T-cell (primary cell): Measurements from ENCODE around the gene OGFOD1. TPM values are rescaled to one million over a fixed set of nuclear protein-coding genes. Genes with fewer than 3 reads are reported as not detected.

ENCODE experiments used
- ATAC-seq, 4 experiments: fragments of 200-7000 bp in 3 of 4; fragments of 150-1000 bp in 1 of 4; cut with Tn5 transposase; replicated peaks in 1 of 4; 1 replicate in 3 of 4; 2 replicates in 1 of 4; pipeline ENCODE4 v1.10.0; 2021; ENCODE audit warnings: moderate library complexity in 3 of 4, mild to moderate bottlenecking in 2 of 4, moderate number of reproducible peaks in 1 of 4
- CTCF ChIA-PET, 2 donors: fragments of 300-600 bp; sonication (Branson Sonifier 250); formaldehyde crosslinking; loops; one replicate each; lab custom pipeline; 2022; ENCODE audit warnings: antibody characterized with exemption in 2 of 2; lab: Charles Lee
- POLR2A ChIA-PET, 2 donors: fragments of 300-600 bp; sonication (Branson Sonifier 250); formaldehyde crosslinking; loops; one replicate each; lab custom pipeline; 2022; ENCODE audit warnings: antibody characterized with exemption in 2 of 2; lab: Charles Lee
- DNase-seq, 35 experiments: peaks; one replicate each; pipeline versions ENCODE4 v3.0.0 to v3.0.0-alpha.2; 2013 to 2023
- H3K27ac ChIP-seq: one replicate; pipeline ENCODE4 v1.5.1; 2013; ENCODE audit warnings: low read length
- H3K27me3 ChIP-seq, 2 experiments: replicated peaks in 1 of 2; 1 replicate in 1 of 2; 2 replicates in 1 of 2; pipeline versions ENCODE4 v1.6.1 to v1.7.0; 2013; ENCODE audit warnings: low read length in 1 of 2, mixed read lengths in 1 of 2; ENCODE audit not compliant: control insufficient read depth in 2 of 2, insufficient read depth in 2 of 2; ENCODE audit errors: extremely low read depth in 1 of 2
- H3K36me3 ChIP-seq, 2 donors: 1 replicate in 1 of 2; 2 replicates in 1 of 2; pipeline versions ENCODE4 v1.6.1 to v1.7.0; 2013; ENCODE audit warnings: low read length in 1 of 2; ENCODE audit not compliant: control insufficient read depth in 2 of 2, insufficient read depth in 1 of 2; ENCODE audit errors: extremely low read depth in 1 of 2
- H3K4me1 ChIP-seq, 2 experiments: 1 replicate in 1 of 2; 2 replicates in 1 of 2; pipeline versions ENCODE4 v1.6.1 to v1.7.0; 2013; ENCODE audit warnings: low read length in 2 of 2, mixed read lengths in 1 of 2; ENCODE audit not compliant: insufficient read depth in 2 of 2, control insufficient read depth in 1 of 2; ENCODE audit errors: extremely low read depth in 1 of 2
- H3K4me3 ChIP-seq, 2 donors: 1 replicate in 1 of 2; 2 replicates in 1 of 2; pipeline versions ENCODE4 v1.5.1 to v1.7.0; 2013; ENCODE audit warnings: mild to moderate bottlenecking in 2 of 2, low read length in 1 of 2, moderate library complexity in 1 of 2; ENCODE audit not compliant: control insufficient read depth in 1 of 2; ENCODE audit errors: extremely low read depth in 1 of 2
- H3K9me3 ChIP-seq: 2 replicates; pipeline ENCODE4 v1.7.0; 2013
- H3K27ac Mint-ChIP-seq, 2 donors: one replicate each; pipeline ENCODE4 v1.8.0; 2020 to 2021; ENCODE audit warnings: mild to moderate bottlenecking in 2 of 2, mixed read lengths in 2 of 2
- H3K27me3 Mint-ChIP-seq, 2 donors: one replicate each; pipeline ENCODE4 v1.8.0; 2021 to 2022; ENCODE audit warnings: mixed read lengths in 2 of 2
- H3K36me3 Mint-ChIP-seq: one replicate; pipeline ENCODE4 v1.8.0; 2021; ENCODE audit warnings: mixed read lengths
- H3K4me1 Mint-ChIP-seq, 3 donors: one replicate each; pipeline ENCODE4 v1.8.0; 2020 to 2022; ENCODE audit warnings: mixed read lengths in 3 of 3, mild to moderate bottlenecking in 1 of 3
- H3K4me3 Mint-ChIP-seq, 3 donors: one replicate each; pipeline ENCODE4 v1.8.0; 2020 to 2022; ENCODE audit warnings: mild to moderate bottlenecking in 3 of 3, mixed read lengths in 3 of 3, moderate library complexity in 3 of 3
- H3K9me3 Mint-ChIP-seq, 3 donors: one replicate each; pipeline ENCODE4 v1.8.0; 2020 to 2022; ENCODE audit warnings: mixed read lengths in 3 of 3
- WGBS: methylation state at CpG from one replicate; pipeline ENCODE4 v1.1.5; 2013; ENCODE audit warnings: missing lambda C conversion rate; ENCODE audit not compliant: insufficient coverage; 5-methylcytosine and 5-hydroxymethylcytosine counted together
- total RNA-seq, 35 experiments: library from RNA in 6 of 35; stranded (reverse) in 6 of 35; fragments of 120-200 nt in 1 of 35; gene quantifications; one replicate each; pipeline versions ENCODE4 v1.2.1 to v1.2.4 and lab custom pipeline; 2013 to 2026

The OGFOD1 gene
- total RNA-seq, 5 donors from 2014 or later (not counting 1 experiment from before 2014, with no cell fraction given), result 18.1 to 49.9 (median 47.5) TPM

- Histone ChIP-seq H3K4me3 (peak overlapping the region; percentile 50 to 66), H3K27ac (no peak overlapping the region), H3K36me3 (no peaks in the 10 kb centered on the region), H3K4me1 (peaks cover 7 to 18% of the 10 kb centered on the region in 2 experiments), H3K27me3 (no peaks in the 10 kb centered on the region), H3K9me3 (no peaks in the 10 kb centered on the region)
- Mint-ChIP-seq H3K36me3 (no peaks in the 10 kb centered on the region), H3K4me1 (peaks cover 43 to 48% (median 46%) of the 10 kb centered on the region in 3 donors), H3K27me3 (no peaks in the 10 kb centered on the region), H3K9me3 (no peaks in the 10 kb centered on the region), H3K27ac (no peak overlapping the region), H3K4me3 (peak overlapping the region; percentile 90 to 99 (median 98))
- POLR2A ChIA-PET, result no interaction called here
- ATAC-seq (peak; percentile 41 to 58 (median 50)), DNase-seq (peak in 31 of 35 experiments; percentile 0 to 44 (median 12))
- WGBS, result under 1% methylated on average over 69 of the region's 79 CpGs
- CTCF ChIA-PET, result no interaction called here
Measured at GRCh38 chr16:56424791-56425438, 26.4 kb upstream of the OGFOD1 start.

GRCh38 chr16:56425439-56425832 lies 25.9 kb upstream of the OGFOD1 start, which contains the start of gene AMFR:
TSS of gene AMFR (minus strand) at chr16:56425545. CDS start at chr16:56425327, 218 bp downstream.
- Histone ChIP-seq H3K9me3 (no peaks in the 10 kb centered on the region), H3K27ac (peak within 1 kb of the TSS; percentile 27), H3K36me3 (peaks cover 0 to under 1% of the 10 kb centered on the region in 2 donors), H3K27me3 (no peaks in the 10 kb centered on the region), H3K4me1 (peaks cover 7 to 18% of the 10 kb centered on the region in 2 experiments), H3K4me3 (peak within 1 kb of the TSS; percentile 50 to 74)
- POLR2A ChIA-PET, result interaction anchor here in 1 of 2 donors (0.6 kb wide), 1 partner anchor 27 kb away, joined by 6 read pairs; no protein-coding TSS in a partner anchor
- H3K27me3 Mint-ChIP-seq, result no peaks in the 10 kb centered on the region
- H3K27ac Mint-ChIP-seq, result peak within 1 kb of the TSS; percentile 84 to 91
- WGBS, result 1% methylated on average over 56 of the region's 57 CpGs
- H3K4me3 Mint-ChIP-seq, result peak within 1 kb of the TSS; percentile 90 to 99 (median 98)
- DNase-seq (peak; percentile 33 to 92 (median 60)), ATAC-seq (peak; percentile 94 to 97 (median 96))
- H3K36me3 Mint-ChIP-seq, result no peaks in the 10 kb centered on the region
- H3K9me3 Mint-ChIP-seq, result no peaks in the 10 kb centered on the region
- peaks cover 38 to 43% (median 42%) of the 10 kb centered on the region in 3 donors for H3K4me1 Mint-ChIP-seq
- CTCF ChIA-PET, result no interaction called here

- ChIA-PET POLR2A (interaction anchor here in 1 of 2 donors (1.3 kb wide), 1 partner anchor 25 kb away, joined by 5 read pairs; the partner anchor contains the start of genes NUDT21 and OGFOD1), CTCF (interaction anchor here in 1 of 2 donors (0.7 to 0.9 kb wide), 2 partner anchors 24 to 25 kb away, joined by 3 read pairs; partner anchors contain the start of genes NUDT21 and OGFOD1)
- Histone ChIP-seq H3K9me3 (no peaks in the 10 kb centered on the region), H3K36me3 (peaks cover 0 to 9% of the 10 kb centered on the region in 2 donors), H3K4me1 (peaks cover 7 to 18% of the 10 kb centered on the region in 2 experiments), H3K27ac (no peak overlapping the region), H3K4me3 (no peak overlapping the region), H3K27me3 (no peaks in the 10 kb centered on the region)
- H3K27me3 Mint-ChIP-seq, result no peaks in the 10 kb centered on the region
- no peak for ATAC-seq
- 100% methylated on average over 2 of the region's 4 CpGs for WGBS
- H3K4me3 Mint-ChIP-seq, result peak overlapping the region; percentile 70 to 78 (median 76)
- H3K9me3 Mint-ChIP-seq, result no peaks in the 10 kb centered on the region
- peak in 1 of 35 experiments; percentile 4 for DNase-seq
- H3K36me3 Mint-ChIP-seq, result no peaks in the 10 kb centered on the region
- H3K27ac Mint-ChIP-seq, result peak overlapping the region; percentile 82 to 84
- H3K4me1 Mint-ChIP-seq, result peaks cover 31 to 36% (median 35%) of the 10 kb centered on the region in 3 donors
Measured at GRCh38 chr16:56426585-56426984, 24.8 kb upstream of the OGFOD1 start.

- H3K36me3 ChIP-seq, result peaks cover 0 to 20% of the 10 kb centered on the region in 2 donors
- WGBS, result no CpG with 5 or more reads among the region's 1 CpG
- H3K27ac ChIP-seq, result no peak overlapping the region
- Mint-ChIP-seq H3K27me3 (no peaks in the 10 kb centered on the region), H3K4me3 (no peak overlapping the region), H3K9me3 (no peaks in the 10 kb centered on the region), H3K4me1 (peaks cover 16 to 21% (median 20%) of the 10 kb centered on the region in 3 donors), H3K36me3 (peaks cover 10% of the 10 kb centered on the region), H3K27ac (peak overlapping the region in 1 of 2 donors; percentile 41)
- ATAC-seq, result no peak
- H3K4me1 ChIP-seq, result peaks cover 7 to 12% of the 10 kb centered on the region in 2 experiments
- no peaks in the 10 kb centered on the region for H3K27me3 ChIP-seq
- ChIA-PET CTCF (no interaction called here), POLR2A (no interaction called here)
- H3K4me3 ChIP-seq, result no peak overlapping the region
- DNase-seq, result no peak
- H3K9me3 ChIP-seq, result no peaks in the 10 kb centered on the region
Measured at GRCh38 chr16:56428091-56428490, 23.3 kb upstream of the OGFOD1 start.

GRCh38 chr16:56436258-56436657 lies 15.1 kb upstream of the OGFOD1 start:
- DNase-seq, result no peak
- Histone ChIP-seq H3K36me3 (peaks cover 6 to 59% of the 10 kb centered on the region in 2 donors), H3K27ac (no peak overlapping the region), H3K27me3 (no peaks in the 10 kb centered on the region), H3K4me1 (no peaks in the 10 kb centered on the region), H3K4me3 (no peak overlapping the region), H3K9me3 (no peaks in the 10 kb centered on the region)
- peaks cover 47% of the 10 kb centered on the region for H3K36me3 Mint-ChIP-seq
- no peaks in the 10 kb centered on the region for H3K27me3 Mint-ChIP-seq
- ChIA-PET CTCF (no interaction called here), POLR2A (interaction anchor here (0.6 to 0.9 kb wide), 2 partner anchors 15 to 61 kb away, joined by 3 read pairs; partner anchors contain the start of genes NUDT21 (in 1 of the 2) and OGFOD1 (in 1 of the 2))
- H3K4me3 Mint-ChIP-seq, result no peak overlapping the region
- H3K4me1 Mint-ChIP-seq, result peaks cover 0 to 2% (median 2%) of the 10 kb centered on the region in 3 donors
- no peak for ATAC-seq
- H3K9me3 Mint-ChIP-seq, result no peaks in the 10 kb centered on the region
- H3K27ac Mint-ChIP-seq, result no peak overlapping the region

GRCh38 chr16:56438038-56438437 lies 13.3 kb upstream of the OGFOD1 start:
- no peak for DNase-seq
- no peaks in the 10 kb centered on the region for H3K27me3 ChIP-seq
- Mint-ChIP-seq H3K27me3 (no peaks in the 10 kb centered on the region), H3K4me3 (no peak overlapping the region), H3K4me1 (peaks cover 2 to 5% (median 4%) of the 10 kb centered on the region in 3 donors), H3K9me3 (no peaks in the 10 kb centered on the region), H3K36me3 (peaks cover 53% of the 10 kb centered on the region), H3K27ac (no peak overlapping the region)
- peaks cover 6 to 56% of the 10 kb centered on the region in 2 donors for H3K36me3 ChIP-seq
- ATAC-seq, result no peak
- ChIA-PET POLR2A (interaction anchor here in 1 of 2 donors (0.5 to 0.6 kb wide), 3 partner anchors 152 to 1093 kb away, joined by 4 to 5 read pairs (median 5); no protein-coding TSS in a partner anchor), CTCF (no interaction called here)
- H3K27ac ChIP-seq, result no peak overlapping the region
- WGBS, result 86% methylated on average over 1 of the region's 1 CpG
- H3K9me3 ChIP-seq, result no peaks in the 10 kb centered on the region
- H3K4me1 ChIP-seq, result no peaks in the 10 kb centered on the region
- no peak overlapping the region for H3K4me3 ChIP-seq
